PC-3 (cell line): ENCODE measurements around the gene PDE6G. TPM values are rescaled to one million over a fixed set of nuclear protein-coding genes. Genes with fewer than 3 reads are reported as not detected.
A peak's percentile ranks its signal among the peaks of the same experiment; 100 is the strongest.

Experiments used
- ATAC-seq: fragments of 200-7000 bp; cut with Tn5 transposase; 2 replicates; pipeline ENCODE4 v1.9.1; 2020; ENCODE audit warnings: mild to moderate bottlenecking, moderate library complexity
- BruUV-seq: library from RNA; stranded (reverse); fragments of 400-500 nt; replicated peaks from 2 replicates; lab custom pipeline; 2021; lab: Mats Ljungman, UMichigan
- CTCF ChIA-PET: fragments of 300-600 bp; sonication (Branson Sonifier 250); formaldehyde crosslinking; loops from one replicate; lab custom pipeline; 2022; ENCODE audit warnings: antibody characterized with exemption; lab: Charles Lee
- POLR2A ChIA-PET: fragments of 300-600 bp; sonication (Branson Sonifier 250); formaldehyde crosslinking; loops from one replicate; lab custom pipeline; 2022; ENCODE audit warnings: antibody characterized with exemption; ENCODE audit not compliant: unreplicated experiment; lab: Charles Lee
- DNase-seq: peaks from one replicate; pipeline ENCODE4 v3.0.0-alpha.2; 2015
- H2AFZ ChIP-seq: fragments of 300-600 bp; sonication (generic); 2 replicates; pipeline ENCODE4 v1.6.0; 2016; ENCODE audit warnings: antibody characterized with exemption, low read length
- H3F3A ChIP-seq: fragments of 300-600 bp; sonication (generic); one replicate; pipeline ENCODE4 v1.6.0; 2017; ENCODE audit warnings: antibody characterized with exemption, low read length, control low read depth, mild to moderate bottlenecking; ENCODE audit not compliant: unreplicated experiment
- H3K27ac ChIP-seq: fragments of 300-600 bp; sonication (generic); 2 replicates; pipeline ENCODE4 v1.5.1; 2016; ENCODE audit warnings: mild to moderate bottlenecking, low read length
- H3K27me3 ChIP-seq: fragments of 300-600 bp; sonication (generic); 2 replicates; pipeline ENCODE4 v1.6.1; 2016; ENCODE audit warnings: low read length, mixed read lengths
- H3K36me3 ChIP-seq: fragments of 300-600 bp; sonication (generic); 2 replicates; pipeline ENCODE4 v1.6.1; 2016; ENCODE audit warnings: low read depth, mixed run types, low read length, mixed read lengths
- H3K4me1 ChIP-seq: fragments of 300-600 bp; sonication (generic); 2 replicates; pipeline ENCODE4 v1.5.1; 2016; ENCODE audit warnings: low read length; ENCODE audit not compliant: insufficient read depth
- H3K4me2 ChIP-seq: fragments of 300-600 bp; sonication (generic); 2 replicates; pipeline ENCODE4 v1.6.0; 2016; ENCODE audit warnings: low read length
- H3K4me3 ChIP-seq: fragments of 300-600 bp; sonication (generic); 2 replicates; pipeline ENCODE4 v1.5.1; 2016; ENCODE audit warnings: mild to moderate bottlenecking, low read length, mixed read lengths
- H3K79me2 ChIP-seq: fragments of 300-600 bp; sonication (generic); 2 replicates; pipeline ENCODE4 v1.6.1; 2017; ENCODE audit warnings: low read length, mixed read lengths
- H3K9ac ChIP-seq: fragments of 300-600 bp; sonication (generic); 2 replicates; pipeline ENCODE4 v1.6.0; 2016; ENCODE audit warnings: mild to moderate bottlenecking, low read length
- H3K9me2 ChIP-seq: fragments of 300-600 bp; sonication (generic); replicated peaks from 2 replicates; pipeline ENCODE4 v1.6.1; 2016; ENCODE audit warnings: mixed run types, low read length, mixed read lengths
- H3K9me3 ChIP-seq: fragments of 300-600 bp; sonication (generic); 2 replicates; pipeline ENCODE4 v1.6.1; 2016; ENCODE audit warnings: low read length, mixed read lengths
- H4K20me1 ChIP-seq: fragments of 300-600 bp; sonication (generic); 2 replicates; pipeline ENCODE4 v1.6.1; 2016; ENCODE audit warnings: low read length, mixed read lengths
- CTCF ChIP-seq: fragments of 300-600 bp; sonication (generic); conservative IDR thresholded peaks from 2 replicates; pipeline ENCODE4 v1.5.1; 2017; ENCODE audit warnings: antibody characterized with exemption, low read depth, mild to moderate bottlenecking, low read length
- EZH2 ChIP-seq: fragments of 300-600 bp; sonication (generic); IDR thresholded peaks from one replicate; pipeline ENCODE4 v1.6.1; 2017; ENCODE audit warnings: antibody characterized with exemption, mild to moderate bottlenecking, low read length; ENCODE audit not compliant: unreplicated experiment
- EZH2phosphoT487 ChIP-seq: fragments of 300-600 bp; sonication (generic); IDR thresholded peaks from 2 replicates; pipeline ENCODE4 v1.6.1; 2018; ENCODE audit warnings: mild to moderate bottlenecking, antibody characterized with exemption, low read length, borderline replicate concordance
- intact Hi-C: fragments of 100-400 bp; cut with micrococcal nuclease; formaldehyde crosslinking; loops from 2 replicates; pipeline ENCODE4 v1.9.0; 2023
- total RNA-seq: library from RNA; depleted of rRNA; stranded (reverse); fragments of >200 nt; gene quantifications from 2 replicates; pipeline ENCODE4 v1.2.3, GENCODE V29; 2014

PDE6G gene
- total RNA-seq, 1 experiment from 2014 or later, result not detected

GRCh38 chr17:81662002-81662401 is 5.7 kb upstream of the PDE6G start:
- H3K79me2 ChIP-seq, result peaks cover 21% of the 10 kb centered on the region
- no peaks in the 10 kb centered on the region for H3K36me3 ChIP-seq
- no TSS peak for BruUV-seq
- H3K27ac ChIP-seq, result no peak overlapping the region
- POLR2A ChIA-PET, result no interaction called here
- no peak overlapping the region for H3K9ac ChIP-seq
- H4K20me1 ChIP-seq, result no peaks in the 10 kb centered on the region
- ATAC-seq (no peak), DNase-seq (no peak)
- H2AFZ ChIP-seq, result no peak overlapping the region
- H3K9me3 ChIP-seq, result no peaks in the 10 kb centered on the region
- H3F3A ChIP-seq, result no peaks in the 10 kb centered on the region
- H3K9me2 ChIP-seq, result no peaks in the 10 kb centered on the region
- TF ChIP-seq EZH2 (no peak), CTCF (no peak), EZH2phosphoT487 (no peak)
- intact Hi-C loops, result no loop called here
- peaks cover 36% of the 10 kb centered on the region for H3K4me1 ChIP-seq
- no peak overlapping the region for H3K4me3 ChIP-seq
- no peaks in the 10 kb centered on the region for H3K27me3 ChIP-seq
- CTCF ChIA-PET, result no interaction called here
- H3K4me2 ChIP-seq, result no peak overlapping the region

GRCh38 chr17:81660441-81660840 is 4.1 kb upstream of the PDE6G start:
- Histone ChIP-seq H3K4me3 (no peak overlapping the region), H3K36me3 (no peaks in the 10 kb centered on the region), H4K20me1 (no peaks in the 10 kb centered on the region), H3K27ac (peak overlapping the region; percentile 56; the same call in 1 of the 2 replicates), H3K4me2 (no peak overlapping the region), H3K79me2 (peaks cover 7% of the 10 kb centered on the region), H3F3A (no peaks in the 10 kb centered on the region), H3K9me2 (no peaks in the 10 kb centered on the region), H3K27me3 (no peaks in the 10 kb centered on the region), H3K4me1 (peaks cover 30% of the 10 kb centered on the region), H3K9me3 (no peaks in the 10 kb centered on the region), H3K9ac (no peak overlapping the region), H2AFZ (no peak overlapping the region)
- DNase-seq, result no peak
- intact Hi-C loops, result no loop called here
- TF ChIP-seq EZH2phosphoT487, result no peak
- no peak for TF ChIP-seq EZH2
- no peak for TF ChIP-seq CTCF
- ATAC-seq, result no peak
- POLR2A ChIA-PET, result no interaction called here
- CTCF ChIA-PET, result no interaction called here
- BruUV-seq, result no TSS peak

GRCh38 chr17:81659038-81659437 is 2.7 kb upstream of the PDE6G start:
- no peaks in the 10 kb centered on the region for H3K9me3 ChIP-seq
- TF ChIP-seq CTCF (no peak), EZH2phosphoT487 (no peak), EZH2 (no peak)
- H3K4me3 ChIP-seq, result no peak overlapping the region; the same call in 1 of the 2 replicates
- no peaks in the 10 kb centered on the region for H3K79me2 ChIP-seq
- no peaks in the 10 kb centered on the region for H3K27me3 ChIP-seq
- no TSS peak for BruUV-seq
- H3K9ac ChIP-seq, result no peak overlapping the region
- DNase-seq (no peak), ATAC-seq (no peak)
- no peaks in the 10 kb centered on the region for H3K9me2 ChIP-seq
- peaks cover 17% of the 10 kb centered on the region for H3K4me1 ChIP-seq
- intact Hi-C loops, result no loop called here
- CTCF ChIA-PET, result no interaction called here
- H4K20me1 ChIP-seq, result no peaks in the 10 kb centered on the region
- POLR2A ChIA-PET, result no interaction called here
- peak overlapping the region; percentile 25; the same call in 1 of the 2 replicates for H3K27ac ChIP-seq
- H3K36me3 ChIP-seq, result no peaks in the 10 kb centered on the region
- H3K4me2 ChIP-seq, result peak overlapping the region; percentile 76
- H3F3A ChIP-seq, result no peaks in the 10 kb centered on the region
- H2AFZ ChIP-seq, result no peak overlapping the region
